GM21723 (cell line): ENCODE measurements around the gene BCKDHB.

ENCODE experiments used
- ATAC-seq: cut with Tn5 transposase; IDR thresholded peaks from one replicate; pipeline ENCODE4 v1.9.1; 2021; ENCODE audit warnings: mild to moderate bottlenecking, moderate library complexity; ENCODE audit not compliant: unreplicated experiment

Gene BCKDHB

DNA sequence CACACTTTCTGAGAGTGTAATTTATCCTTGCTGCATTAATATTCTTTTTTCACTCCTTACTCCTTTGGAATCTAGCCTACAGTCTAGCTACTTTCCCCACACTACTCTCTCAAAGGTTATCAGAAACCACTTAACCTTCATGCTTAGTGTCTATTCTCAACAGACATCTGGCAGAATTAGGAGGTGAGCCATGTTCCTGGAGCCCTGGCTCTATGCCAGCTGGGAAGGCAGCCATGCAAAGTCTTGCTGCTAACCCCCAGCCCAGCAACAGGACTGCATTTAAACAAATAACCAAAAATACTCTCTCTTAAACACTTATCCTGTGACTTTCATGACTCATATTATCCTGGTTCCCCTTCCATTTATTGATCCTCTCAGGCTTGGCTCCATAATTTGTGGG is 260.2 kb downstream of the BCKDHB start:
- ATAC-seq = no peak

DNA sequence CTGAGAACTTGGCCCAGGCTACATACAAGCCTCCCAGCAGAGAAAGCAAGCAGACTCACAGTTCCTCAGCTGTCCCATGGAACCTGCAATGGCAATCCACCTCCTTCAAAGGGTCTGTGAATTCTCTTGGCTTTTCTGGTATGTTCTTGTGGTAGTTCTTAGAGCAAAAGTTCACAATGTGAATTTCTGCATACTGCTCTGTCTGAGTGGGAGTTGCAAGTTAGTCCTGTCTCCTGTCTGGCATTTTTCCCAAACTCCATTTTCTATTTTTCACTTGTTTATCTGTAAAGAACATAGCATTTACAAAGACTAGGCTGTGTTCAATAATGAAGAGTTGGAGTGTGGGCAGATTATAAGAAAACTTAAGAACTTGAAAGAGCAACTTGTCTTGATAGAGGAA is 269.9 kb downstream of the BCKDHB start:
- no peak for ATAC-seq

DNA sequence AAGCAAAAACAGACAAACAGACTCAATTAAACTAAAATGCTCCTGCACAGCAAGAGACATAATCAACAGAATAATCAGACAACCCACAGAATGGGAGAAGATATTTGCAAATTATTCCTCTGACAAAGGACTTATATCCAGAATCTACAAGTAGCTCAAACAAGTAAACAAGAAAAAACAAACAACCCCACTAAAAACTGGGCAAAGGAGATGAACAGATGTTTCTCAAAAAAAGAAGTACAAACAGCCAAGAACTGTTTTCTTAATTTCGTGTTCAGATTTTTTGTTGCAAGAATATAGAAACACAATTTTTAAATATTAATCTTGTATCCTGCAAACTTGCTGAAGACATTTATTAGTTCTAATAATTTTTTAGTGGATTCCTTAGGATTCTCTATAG is 274.1 kb downstream of the BCKDHB start:
- ATAC-seq = no peak

DNA sequence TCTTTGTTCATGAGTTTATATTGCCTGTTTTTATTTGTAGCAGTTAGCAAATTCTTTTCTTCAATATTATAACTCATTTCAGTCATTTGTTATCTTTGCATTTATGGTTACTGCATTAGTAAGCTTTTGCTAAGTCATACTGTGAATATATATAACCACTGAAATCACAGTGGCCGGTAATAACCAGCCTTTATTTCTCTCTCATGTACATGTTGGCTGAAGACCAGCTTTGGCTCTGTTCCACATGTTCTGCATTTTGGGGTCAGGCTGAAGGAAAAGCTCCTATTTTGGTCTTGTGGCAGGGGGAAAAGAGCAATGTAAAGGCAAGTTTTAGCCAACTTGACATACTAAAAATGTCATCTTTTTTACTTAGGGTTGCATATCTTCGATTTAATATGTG is 276.3 kb downstream of the BCKDHB start:
- no peak for ATAC-seq

DNA sequence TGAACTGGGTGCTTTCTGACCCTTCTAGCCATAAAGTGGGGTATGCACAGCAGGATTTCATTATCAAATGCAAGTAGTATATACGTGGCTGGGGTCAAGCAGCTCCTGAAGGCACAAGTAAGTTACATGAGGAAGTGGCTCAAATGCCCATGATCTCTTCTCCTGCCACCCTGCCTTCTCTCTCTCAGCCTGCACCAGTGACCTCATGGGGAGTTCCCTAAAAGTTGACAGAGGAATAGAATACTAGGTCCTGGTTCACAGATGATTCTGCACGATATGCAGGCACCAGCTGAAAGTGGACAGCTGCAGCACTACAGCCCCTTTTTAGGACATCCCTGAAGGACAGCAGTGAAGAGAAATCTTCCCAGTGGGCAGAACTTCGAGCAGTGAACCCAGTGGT is 282.0 kb downstream of the BCKDHB start:
- no peak for ATAC-seq
